CD4-positive, alpha-beta T cell treated with Interleukin-4 for 1 hour (primary cell): ENCODE data around the gene LYPD4.
A peak's percentile ranks its signal among the peaks of the same experiment; 100 is the strongest.
"Not testable (repeated sequence)": the region's sequence is repeated elsewhere in the genome, so short reads cannot be mapped to it uniquely, and the experiment has no call there.

Source experiments
- DNase-seq, 2 donors: peaks; one replicate each; pipeline ENCODE4 v3.0.0-alpha.2; 2020 to 2022

LYPD4 gene, protein sequence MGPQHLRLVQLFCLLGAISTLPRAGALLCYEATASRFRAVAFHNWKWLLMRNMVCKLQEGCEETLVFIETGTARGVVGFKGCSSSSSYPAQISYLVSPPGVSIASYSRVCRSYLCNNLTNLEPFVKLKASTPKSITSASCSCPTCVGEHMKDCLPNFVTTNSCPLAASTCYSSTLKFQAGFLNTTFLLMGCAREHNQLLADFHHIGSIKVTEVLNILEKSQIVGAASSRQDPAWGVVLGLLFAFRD

DNA sequence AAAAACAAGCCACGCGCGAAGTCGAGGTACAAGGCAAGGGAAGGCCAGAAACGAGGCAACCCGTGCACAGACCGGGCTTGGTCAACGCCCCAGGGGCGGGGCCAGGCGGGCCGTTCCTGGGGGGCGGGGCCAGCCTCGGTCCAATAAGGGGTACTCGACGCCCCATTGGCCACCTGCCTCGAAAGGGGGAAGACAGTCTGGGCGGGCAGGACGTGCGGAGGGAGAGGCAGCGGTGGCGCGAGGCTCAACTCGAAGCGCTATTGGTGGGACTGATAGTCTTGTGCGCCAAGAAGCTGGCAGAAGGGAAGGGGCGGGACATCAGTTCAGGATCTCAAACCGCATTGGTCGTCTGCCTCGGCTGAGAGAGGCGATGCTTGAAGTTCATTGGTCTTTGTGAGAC, at the start of gene LYPD4:
TSS of gene LYPD4 (minus strand) at position 83 of the 400 bp plus-strand sequence. CDS start 5,398 bp downstream, outside the sequence.
- no peak for DNase-seq

DNA sequence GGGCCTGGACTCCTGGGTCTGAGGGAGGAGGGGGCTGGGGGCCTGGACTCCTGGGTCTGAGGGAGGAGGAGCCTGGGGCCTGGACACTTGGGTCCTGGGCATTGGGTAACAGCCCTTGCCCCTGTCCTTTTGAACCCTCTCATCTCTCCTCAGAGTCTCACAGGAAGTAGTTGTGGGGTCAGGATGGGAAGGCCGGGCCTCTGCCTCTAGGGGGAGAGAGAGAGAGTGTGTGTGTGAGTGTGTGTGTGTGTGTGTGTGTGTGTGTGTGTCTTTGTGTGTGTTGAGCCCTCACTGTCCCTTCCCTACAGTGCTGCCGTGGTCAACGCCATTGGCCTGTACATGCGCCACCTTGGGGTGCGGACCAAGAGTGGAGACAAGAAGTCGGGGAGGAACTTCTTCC, 49.4 kb upstream of the LYPD4 start:
- DNase-seq, result peak in 1 of 2 donors; percentile 24

DNA sequence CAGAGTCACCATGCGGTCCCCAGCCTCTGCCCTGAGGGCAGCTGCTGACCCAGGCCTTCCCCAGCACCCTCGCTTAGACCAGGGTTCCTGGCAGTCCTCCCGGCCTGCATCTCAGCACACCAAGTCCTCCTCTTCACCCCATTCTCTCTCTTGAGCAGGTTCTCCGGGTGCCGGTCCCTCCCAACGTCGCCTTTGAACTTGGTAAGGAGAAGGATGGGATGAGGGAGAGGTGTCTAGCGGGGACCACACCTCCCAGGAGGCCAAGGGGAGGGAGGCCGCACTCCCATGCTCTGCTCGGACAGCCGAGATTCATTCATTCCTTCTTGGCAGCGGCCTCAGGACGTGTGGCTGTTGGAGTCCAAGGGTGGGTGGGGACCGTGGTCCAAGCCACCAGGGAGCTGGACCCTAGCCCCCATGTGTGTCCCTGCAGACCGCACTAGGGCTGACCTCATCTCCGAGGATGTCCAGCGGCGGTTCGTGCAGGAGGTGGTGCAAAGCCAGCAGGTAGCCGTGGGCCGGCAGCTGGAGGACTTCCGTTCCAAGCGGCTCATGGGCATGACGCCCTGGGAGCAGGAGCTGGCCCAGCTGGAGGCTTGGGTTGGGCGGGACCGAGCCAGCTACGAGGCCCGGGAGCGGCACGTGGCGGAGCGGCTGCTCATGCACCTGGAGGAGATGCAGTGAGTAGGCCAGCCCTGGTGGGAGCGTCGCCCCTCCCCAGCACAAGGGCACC, 47.9 kb upstream of the LYPD4 start:
- no peak for DNase-seq

- DNase-seq, result no peak
Observed at GRCh38 chr19:41890936-41891335, 46.5 kb upstream of the LYPD4 start.

GRCh38 chr19:41889896-41890295, 45.4 kb upstream of the LYPD4 start:
- no peak for DNase-seq

GRCh38 chr19:41888926-41889325, 44.4 kb upstream of the LYPD4 start:
- DNase-seq, result no peak

DNA sequence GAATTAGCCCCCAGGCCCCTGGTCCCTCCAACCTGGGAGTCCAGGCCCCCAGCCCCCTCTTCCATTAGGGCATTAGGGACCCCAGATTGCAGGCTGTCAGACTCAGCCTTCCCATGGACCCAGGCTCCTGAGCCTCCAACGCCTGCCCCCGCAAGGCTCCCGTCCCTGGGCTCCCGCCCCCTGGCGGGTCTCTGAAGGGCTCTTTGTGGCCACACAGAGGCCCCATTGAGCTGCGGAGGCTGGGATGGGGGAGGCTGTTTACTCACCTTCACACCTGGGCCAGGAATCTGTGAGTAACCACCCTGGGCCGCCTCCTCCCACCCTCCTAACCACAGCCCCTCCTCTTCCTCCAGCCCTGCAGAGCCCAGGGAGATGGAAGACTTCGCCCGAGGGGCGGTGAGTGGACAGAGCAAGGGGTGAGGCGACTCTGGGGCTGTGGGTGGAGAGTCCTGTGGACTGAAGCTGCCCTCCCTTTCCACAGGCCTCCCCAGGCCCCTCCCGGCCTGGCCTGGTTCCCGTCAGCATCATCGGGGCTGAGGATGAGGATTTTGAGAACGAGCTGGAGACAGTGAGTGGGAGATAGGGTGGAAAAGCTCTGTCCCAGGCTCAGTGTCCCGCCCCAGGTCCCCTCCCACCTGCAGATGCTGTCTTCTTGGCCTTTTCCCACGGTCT, 43.4 kb upstream of the LYPD4 start:
- DNase-seq, result peak; percentile 81 to 82

DNA sequence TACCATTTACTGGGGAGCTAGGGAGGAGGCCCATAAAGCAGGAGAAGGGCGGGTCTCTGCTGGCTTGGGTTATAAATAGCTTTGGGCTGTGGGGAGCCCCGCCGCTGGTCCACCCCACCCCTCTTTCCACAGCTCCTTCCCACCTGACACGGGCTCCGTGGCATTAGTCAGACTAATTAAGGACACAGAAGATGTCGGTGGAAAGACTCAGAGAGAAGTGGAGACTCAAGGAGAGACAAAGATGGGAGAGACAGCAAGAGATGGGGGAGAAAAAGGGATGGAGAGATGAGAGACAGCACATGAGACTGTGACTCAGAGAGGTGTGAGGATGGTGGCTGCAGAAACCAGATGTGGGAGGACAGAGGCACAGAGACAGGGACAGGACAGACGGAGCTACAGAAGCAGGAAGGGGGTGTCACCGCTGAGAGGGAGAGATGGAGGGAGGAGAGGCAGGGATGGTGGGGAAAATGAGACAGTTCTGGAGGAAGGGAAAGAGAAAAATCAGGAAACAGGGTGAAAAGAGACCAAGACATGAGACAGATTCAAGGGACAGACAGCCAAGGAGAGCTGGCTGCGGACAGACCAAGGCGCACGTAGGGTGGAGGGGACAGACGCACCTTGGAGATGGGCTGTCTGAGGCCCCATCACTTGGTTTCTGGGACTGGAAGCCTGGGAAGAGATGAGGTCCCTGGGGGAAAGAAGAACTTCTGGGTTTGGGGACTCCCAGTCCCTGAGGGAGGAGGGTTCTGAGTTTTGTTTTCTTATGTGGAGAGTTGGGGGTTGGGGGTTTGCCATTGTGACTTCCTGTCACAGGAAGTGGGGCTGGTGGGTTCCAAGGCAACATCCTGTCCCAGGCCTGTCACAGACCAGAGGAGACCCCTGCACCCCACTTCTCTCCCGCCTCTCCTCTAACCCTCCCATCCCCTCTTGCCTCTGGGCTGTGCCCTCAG, 42.6 kb upstream of the LYPD4 start:
- DNase-seq, result peak; percentile 77 to 81

DNA sequence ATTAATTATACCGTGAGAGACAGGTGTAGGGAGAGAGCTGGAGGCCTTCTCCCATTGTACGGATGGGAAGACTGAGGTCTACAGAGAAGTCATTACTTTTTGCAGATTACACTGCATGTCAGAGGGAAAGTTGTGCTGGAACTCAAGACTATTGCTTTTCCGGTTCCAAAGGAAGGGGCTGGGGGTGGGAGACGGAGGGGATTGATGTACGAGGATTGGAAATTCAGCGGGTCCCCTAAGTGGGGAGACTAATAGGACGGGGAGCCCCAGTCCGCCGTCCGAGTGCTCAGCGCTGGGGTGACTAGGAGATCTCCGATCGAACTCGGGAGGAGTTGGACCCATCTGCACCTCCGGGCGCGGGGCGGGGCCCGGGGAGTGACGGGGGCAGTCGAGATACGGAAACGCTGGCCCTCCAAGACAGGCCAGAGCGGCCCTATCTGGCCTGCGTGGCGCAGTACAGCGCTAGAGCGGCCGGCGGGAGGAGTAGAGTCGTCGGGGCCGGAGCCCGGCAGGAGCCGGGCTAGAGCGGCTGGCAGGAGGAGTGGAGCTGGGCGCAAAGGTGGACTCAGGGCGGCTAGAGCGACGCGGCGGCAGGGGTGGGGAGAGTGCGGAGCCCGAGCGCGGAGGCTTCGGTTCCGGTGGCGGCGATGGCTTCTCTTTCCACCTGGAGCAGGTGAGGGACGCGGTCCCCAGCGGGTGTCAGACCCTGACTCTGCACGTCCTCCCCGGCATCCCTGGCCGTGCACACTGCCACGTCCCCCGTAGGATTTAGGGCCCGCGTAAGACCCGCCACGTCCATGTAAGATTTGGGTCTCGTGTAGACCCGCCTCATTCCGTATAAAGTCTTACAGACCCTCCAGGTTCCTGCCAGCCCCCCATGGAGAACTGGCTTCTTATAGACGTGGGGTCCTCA, 39.6 kb upstream of the LYPD4 start:
- peak; percentile 90 to 95 for DNase-seq

- DNase-seq, result no peak
Observed at GRCh38 chr19:41883463-41883820, 39.0 kb upstream of the LYPD4 start.

DNA sequence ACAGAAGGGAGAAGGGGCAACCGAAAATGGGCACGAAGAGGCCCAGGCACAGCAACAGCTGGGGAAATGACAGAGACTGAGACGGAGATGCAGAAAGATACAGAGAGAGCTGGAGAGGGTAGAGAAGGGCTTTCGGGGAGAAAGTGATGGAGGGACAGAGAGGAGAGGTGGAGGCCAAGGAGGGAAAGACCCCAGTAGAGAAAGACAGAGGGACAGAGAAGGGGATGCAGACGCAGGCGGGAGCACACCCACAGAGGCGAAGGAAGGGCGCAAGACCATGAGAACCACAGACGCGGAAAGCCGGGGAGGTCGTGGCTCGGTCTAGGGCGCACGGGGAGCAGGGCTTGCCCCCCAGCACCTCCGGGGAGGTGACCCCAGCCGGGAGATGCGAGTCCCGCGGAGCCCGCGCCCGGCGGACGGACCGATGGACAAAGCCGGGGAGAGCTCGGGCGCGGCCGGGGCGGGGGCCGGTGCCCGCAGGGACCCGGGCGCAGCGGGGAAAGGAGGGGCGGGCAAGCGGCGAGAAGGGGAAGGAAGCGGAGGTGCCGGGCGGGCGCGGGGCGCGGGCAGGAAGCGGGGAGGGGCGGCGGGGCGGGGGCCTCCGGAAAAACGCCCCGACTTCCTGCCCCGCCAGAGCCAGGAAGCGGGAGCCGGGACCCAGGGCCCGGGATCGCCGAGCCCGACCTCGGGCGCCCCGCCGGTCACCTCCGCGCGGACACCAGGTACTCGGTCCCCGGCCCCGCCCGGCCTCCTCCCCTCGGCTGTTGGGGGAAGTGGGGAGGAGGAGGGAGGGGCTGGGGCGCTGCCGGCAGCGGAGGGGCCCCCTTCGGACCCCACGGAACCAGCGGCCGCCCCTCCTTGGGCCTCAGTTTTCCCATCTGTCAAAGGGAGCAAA, 38.3 kb upstream of the LYPD4 start, which contains the start of gene ARHGEF1:
TSS of gene ARHGEF1 (plus strand) at position 617 of the 895 bp plus-strand sequence. CDS start 4,899 bp downstream, outside the sequence.
- DNase-seq, result peak; percentile 53 to 54

DNA sequence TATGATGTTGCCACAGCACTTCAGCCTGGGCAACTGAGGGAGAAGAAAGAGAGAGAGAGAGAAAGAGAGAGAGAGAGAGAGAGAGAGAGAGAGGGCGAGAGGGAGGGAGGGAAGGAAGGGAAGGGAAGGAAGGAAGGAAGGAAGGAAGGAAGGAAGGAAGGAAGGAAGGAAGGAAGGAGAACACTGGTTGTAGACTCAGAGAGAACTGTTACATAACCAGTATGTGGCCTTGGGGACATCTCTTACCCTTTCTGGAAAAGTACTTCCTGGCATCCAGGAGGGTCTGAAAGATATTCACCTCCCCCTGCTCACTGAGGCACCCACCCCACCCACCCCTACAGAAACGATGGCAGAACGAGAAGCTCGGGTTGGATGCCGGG, 35.8 kb upstream of the LYPD4 start:
- DNase-seq, result no peak

- no peak for DNase-seq
Observed at GRCh38 chr19:41879670-41880328, 35.3 kb upstream of the LYPD4 start.

- DNase-seq, result no peak
Observed at GRCh38 chr19:41879080-41879479, 34.6 kb upstream of the LYPD4 start.

- peak in 1 of 2 donors; percentile 57 for DNase-seq
Observed at GRCh38 chr19:41877916-41878905, 33.7 kb upstream of the LYPD4 start.

GRCh38 chr19:41876847-41877832, 32.7 kb upstream of the LYPD4 start, which contains the start of gene CD79A:
Gene CD79A (plus strand): TSS chr19:41877279. CDS start chr19:41877305, 26 bp downstream.
- peak in 1 of 2 donors; percentile 91 for DNase-seq

DNA sequence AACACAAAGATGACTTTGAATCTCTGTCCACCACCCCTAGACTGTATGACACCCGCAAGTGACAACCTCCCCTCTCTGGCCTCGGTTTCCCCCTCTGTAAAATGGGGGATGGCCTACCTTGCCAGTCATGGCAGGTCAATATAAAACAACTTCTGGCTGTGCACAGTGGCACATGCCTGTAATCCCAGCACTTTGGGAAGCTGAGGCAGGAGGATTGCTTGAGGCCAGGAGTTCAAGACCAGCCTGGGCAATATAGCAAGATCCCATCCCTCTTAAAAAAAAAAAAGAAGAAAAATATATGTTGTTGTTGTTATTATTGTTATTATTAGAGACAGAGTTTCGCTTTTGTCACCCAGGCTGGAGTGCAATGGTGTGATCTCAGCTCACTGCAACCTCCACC, 31.5 kb upstream of the LYPD4 start:
- not testable (repeated sequence) for DNase-seq
